Dedifferentiated amniotic fluid mesenchymal stem cell (primary cell): ENCODE results near the gene MYO9A.
"Not testable (repeated sequence)": the region's sequence is repeated elsewhere in the genome, so short reads cannot be mapped to it uniquely, and the experiment has no call there.

Experiments used
- DNase-seq: peaks from one replicate; pipeline ENCODE4 v3.0.0-alpha.2; 2016; ENCODE audit errors: extremely low spot score

The MYO9A gene

DNA sequence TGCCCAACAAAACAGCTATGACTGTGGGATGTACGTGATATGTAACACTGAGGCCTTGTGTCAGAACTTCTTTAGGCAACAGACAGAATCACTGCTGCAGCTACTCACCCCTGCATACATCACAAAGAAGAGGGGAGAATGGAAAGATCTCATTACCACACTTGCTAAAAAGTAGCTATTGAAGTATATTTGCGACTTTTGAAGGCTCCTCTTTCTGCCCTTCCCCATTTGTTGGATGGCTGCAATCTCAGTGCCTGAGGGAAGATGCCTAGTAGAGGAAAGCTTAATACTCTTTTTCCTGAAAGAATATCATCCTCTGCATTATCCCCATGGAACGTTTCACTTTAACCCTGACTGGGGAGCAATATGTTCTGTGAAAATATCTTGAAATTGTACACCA lies 22.1 kb upstream of the MYO9A start:
- DNase-seq, result no peak

DNA sequence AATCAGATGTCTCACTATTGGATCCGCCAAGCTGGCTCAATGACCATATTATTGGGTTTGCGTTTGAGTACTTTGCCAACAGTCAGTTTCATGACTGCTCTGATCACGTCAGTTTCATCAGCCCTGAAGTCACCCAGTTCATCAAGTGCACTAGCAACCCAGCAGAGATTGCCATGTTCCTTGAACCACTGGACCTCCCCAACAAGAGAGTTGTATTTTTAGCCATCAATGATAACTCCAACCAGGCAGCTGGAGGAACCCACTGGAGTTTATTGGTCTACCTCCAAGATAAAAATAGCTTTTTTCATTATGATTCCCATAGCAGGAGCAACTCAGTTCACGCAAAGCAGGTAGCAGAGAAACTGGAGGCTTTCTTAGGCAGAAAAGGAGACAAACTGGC lies 21.7 kb upstream of the MYO9A start:
- DNase-seq, result no peak

DNA sequence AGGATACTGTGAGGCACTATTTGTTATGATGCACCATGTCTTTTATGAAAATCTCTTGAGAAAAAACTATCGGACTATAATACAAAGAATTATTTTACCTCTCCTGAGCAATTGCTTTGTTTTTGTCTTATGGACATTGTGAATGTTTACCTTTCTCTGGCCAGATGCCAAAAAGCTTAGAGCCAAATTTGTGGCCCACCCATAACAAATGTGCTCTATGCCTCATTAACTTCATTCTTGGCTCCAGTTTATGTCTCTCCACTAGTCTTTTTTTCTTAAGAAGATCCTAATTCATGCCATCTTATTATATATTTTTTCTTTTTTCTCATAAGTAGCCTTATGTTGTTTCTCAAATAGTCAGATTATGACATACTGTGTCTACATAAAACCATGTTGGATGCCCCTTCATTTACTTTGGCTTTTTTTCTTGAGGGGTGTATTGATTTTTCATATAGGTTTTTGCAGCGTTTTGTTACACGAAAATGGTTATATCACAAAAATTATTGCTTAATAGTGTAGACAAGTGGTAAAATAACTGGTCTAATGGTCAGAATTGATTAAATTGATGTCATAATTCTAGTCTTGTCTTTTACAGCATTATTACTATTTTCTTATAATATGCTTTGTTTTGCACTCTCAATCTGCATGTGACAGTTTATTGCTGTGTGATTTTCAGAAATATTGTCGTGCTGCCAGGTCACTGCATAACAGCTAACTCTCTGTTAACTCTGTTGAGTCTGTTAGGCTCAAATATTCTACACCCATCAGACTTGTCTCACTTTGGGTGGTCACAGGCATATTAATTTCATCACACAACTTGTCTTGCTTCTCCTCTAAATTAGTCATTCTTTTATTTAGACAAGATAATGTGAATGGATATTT lies 18.5 kb upstream of the MYO9A start:
- no peak for DNase-seq

DNA sequence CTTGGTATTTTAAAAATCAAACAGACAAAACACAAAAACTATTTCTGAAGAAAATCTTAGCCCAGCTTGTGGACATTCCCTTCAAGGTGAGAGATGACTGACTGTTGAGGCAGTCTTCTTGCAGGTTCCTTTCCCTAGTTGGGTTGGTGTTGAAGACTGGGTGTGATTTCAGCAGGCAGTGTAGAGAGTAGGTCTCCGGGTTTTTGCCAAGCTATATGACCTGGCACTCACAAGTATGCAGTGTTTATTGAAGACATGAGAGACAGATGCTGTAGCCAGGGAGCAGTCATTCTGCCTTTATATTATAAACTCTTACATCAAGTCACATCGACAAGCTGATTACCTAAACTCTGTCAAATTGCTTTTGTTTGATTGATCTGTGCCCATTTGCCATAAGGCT lies 17.8 kb upstream of the MYO9A start:
- DNase-seq, result no peak

DNA sequence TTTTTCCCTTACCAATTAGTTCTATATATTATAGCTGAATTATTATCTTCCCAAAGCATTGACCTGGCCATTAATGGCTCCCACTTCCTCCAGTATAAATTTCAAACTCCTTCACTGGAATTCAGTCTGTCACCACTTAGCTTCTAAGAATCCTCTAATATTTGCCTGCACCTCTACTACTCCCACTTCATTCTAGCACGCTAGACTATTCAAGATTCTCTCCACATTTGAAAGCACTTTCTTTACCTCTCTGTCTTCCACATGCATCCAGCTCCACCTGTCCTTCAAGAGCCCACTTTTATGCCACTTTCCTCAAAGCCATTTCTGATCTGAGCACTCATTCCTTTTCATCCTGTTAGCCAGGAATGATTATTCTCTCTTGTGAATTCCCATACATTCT lies 15.3 kb upstream of the MYO9A start:
- no peak for DNase-seq

DNA sequence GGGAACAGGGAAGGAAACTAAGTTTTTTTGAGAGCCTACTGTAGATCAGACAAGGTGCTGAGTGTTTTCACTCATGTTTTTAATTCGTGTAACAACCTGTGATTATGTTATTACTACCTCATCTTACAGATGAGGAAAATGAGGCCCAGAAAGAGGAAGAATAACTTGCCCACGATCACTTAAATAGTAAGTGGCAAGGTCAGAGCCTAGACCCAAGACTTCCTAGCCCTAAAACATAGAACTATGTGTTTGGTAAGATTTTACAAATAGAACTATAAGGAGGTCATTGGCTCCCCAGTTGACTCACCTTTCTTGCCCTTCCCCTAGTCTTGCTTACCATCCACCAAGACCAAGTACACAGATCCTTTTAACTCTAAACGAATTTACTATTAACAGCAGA lies 14.0 kb upstream of the MYO9A start:
- no peak for DNase-seq

DNA sequence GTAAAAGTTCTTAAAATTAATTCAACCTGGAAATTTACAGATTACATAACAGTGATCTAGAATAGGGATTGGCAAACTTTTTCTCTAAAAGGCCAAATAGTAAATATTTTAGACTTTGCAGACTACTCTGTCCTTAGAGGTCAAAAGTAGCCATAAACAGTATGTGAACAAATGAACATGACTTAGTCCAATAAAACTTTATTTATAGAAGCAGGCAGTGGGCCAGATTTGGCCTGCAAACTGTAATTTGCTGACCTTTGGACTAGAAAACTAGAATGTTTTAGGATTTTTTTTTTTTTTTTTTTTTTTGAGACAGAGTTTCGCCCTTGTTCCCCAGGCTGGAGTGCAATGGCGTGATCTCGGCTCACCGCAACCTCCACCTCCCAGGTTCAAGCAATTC lies 12.3 kb upstream of the MYO9A start:
- DNase-seq, result no peak

DNA sequence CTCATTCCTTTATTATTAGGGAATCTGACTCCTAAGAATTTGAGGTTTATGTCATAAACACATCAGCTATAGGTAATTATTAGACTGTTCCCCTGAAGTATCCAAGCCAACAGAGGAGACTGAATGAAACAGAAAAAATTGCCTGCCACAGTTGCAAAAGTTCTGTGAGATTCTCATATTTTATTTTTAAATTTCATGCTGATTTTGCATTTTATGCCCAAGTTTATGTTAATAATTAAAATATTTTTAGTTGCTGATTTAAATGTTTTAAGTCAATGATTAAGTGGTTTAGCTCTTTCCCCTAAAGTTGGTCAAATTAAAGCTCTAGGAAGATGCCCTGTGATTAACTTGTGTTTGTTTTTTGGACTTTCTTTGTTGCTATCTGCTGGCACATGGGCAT lies 10.4 kb upstream of the MYO9A start:
- no peak for DNase-seq

DNA sequence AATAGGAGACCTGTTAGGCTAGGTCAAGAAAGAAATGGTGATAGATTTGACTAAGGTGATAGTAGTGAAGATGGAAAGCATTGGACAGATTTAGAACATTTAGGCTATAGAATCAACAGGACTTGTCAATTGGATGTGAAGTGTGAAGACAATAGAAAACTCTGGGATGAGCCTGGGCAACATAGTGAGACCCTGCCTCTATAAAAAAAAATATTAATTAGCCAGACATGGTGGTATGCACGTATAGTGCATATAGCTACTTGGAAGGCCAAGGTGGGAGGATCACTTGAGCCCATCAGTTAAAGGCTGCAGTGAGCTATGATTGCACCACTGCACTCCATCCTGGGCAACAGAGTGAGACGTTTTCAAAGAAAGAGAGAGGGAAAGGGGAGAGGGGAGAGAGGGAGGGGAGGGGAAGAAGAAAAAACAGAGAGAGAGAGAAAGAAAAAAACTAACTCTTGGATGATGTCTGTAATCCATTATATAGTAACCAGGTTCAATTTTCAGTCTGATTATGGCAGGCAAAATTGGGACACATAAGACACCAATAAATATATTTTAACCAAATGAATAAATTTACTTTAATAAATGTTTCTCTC lies 9.9 kb upstream of the MYO9A start:
- DNase-seq, result no peak

DNA sequence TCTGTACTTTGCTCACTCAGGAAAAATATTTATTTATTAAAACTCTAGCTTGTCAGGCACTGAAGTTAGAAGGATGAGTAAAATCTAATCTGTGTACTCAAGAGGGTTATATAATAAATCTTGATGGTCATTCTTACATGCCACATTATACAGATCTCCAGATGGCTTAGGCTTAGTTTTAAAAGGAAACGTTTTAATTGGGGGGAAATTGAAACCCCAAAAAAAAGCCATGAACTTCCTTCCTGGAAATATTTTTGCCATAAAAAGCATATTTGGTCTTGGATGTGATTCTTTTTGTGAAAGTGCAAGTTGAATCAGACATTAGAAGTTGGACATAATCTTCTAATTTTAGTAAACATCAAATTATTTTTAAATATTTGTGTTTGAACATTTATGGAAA lies 6.3 kb upstream of the MYO9A start:
- DNase-seq, result no peak

DNA sequence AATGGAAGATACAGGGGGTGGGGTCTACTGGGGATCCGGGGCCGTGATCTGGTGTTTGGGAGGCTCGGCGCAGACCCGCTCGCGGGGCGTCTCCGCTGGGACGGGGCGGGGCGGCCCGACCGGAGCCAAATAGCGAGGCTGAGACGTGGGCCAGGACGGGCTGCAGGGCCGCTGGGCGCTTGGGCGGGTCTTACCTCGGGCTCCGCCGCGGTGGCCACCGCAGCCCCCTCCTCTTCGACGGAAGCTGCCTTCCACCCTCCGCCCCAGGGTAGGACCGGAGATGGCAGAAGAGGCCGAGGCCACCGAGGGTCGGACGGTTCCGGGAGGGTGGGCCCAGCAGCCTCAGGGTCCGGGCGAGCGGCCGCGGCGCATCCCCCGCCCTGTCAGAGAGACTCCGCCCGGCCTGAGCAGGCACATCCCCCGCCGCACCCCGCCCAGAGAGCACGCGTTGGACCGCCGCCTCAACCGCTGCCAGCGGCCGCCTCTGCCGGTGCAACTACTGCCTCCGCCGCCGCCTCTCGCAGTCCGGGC lies 399 bp downstream of the MYO9A start:
- peak; percentile 71 for DNase-seq

DNA sequence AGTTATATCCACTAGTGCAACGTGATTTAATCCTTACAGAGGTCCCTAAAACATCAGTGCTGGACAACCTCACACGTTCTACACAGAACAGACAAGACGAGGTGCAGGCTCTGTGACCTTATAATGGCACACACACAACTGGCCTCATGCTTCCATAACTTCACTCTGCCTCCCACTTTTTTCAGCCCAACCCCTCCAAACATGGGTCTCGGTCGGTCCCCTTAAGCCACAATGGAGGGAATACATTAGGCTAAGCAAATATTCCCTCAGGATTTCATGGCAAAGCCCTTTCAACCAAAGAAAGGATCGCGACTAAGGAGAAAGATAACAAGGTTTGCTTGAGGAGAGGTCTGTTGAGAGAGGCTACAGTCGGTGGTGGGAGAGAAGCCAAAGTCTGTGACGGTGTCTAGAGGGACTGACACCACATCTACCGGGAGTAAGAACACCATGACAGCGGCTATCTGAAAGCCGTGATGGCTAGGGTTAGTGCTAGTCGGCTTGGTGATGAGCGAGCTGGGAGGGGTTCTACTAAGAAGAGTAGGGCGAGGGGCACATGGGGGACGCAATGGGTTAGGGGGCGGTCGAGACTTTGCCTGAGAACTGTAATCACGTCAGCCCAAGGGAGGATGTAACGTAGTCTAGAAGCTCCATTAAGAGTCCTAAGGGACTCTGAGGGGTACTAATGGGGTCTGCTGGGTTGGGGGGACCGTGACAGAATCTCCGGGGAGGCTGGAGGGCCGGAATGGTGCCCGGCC lies 1.0 kb downstream of the MYO9A start:
- peak; percentile 29 for DNase-seq

DNA sequence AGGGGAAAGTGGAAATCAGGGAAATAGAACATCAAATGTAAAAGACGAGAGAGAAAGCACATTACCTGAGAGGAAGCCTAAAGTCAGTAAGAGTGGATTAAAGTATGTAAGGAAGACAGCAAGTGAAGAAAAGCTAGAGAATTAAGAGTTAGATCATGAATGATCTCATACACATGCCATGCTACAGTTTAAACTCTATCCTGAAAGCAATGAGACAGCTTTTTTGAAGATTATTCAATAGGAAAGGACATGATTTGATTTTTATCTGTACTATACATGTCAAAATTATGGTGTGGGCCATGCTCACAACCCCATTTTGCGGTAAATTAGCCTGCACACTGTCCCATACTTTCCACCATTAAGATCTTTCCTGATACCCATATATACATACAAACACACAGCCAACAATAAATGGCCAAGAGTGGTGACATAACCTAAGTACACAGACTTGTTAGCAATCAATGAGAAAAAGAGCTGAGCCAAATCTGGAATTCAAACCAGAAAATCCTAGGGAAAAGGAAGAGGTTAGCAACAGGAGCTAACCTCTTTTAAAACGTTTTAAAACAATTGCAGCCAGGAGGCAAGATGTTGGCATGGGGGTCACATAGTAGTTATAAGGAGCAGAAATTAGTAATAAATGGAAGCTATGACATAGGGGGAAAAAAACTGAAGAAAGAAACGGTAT lies 4.5 kb downstream of the MYO9A start:
- DNase-seq, result no peak

DNA sequence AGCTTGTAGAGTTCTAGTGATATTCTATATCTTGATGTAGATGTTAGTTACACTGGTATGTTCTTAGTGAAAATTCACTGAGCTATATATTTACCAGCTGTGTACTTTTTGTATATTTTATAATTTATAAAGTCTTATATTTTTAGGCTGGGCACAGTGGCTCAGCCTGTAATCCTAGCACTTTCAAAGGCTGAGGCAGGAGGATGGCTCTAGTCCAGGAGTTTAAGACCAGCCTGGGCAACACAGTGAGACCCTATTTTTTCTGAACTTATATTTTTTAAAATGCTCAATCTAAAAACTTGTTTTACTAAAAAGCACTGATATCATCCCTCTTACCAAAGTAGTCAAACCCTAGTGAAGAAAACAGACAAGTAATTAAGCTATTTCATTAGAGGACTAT lies 5.1 kb downstream of the MYO9A start:
- no peak for DNase-seq

DNA sequence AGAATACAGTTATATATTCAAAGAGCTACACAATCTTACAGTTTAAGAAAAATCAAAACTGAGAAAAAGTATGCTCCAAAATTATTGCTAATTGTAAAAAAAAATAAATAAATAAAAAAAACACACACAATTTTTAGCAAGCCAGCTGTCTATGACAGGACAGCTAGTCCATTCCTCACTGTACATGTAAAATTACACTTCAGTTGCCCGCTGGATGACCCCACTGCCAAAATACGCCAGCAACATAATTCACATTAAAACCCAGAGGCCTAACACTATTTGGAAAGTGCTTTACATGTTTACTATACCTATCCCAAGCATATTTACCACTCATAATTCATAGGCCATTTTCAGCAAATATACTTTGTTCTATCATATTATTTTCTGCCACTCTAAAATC lies 5.8 kb downstream of the MYO9A start:
- DNase-seq, result no peak

DNA sequence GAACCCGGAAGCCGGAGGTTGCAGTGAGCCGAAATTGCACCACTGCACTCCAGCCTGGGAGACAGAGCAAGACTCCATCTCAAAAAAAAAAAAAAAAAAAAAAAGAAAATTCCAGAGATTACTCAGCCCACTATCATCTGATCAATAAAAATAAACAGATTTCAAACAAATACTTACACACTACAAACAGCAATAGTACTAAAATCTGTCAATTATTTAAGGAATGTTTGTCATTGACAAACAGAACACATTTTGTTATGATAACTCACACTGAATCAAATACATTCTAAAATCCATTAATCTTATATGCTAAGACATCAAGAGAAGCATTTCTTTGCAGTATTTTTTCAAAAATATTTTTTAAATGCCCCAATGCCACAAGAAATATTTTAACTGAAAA lies 7.6 kb downstream of the MYO9A start:
- DNase-seq, result no peak

DNA sequence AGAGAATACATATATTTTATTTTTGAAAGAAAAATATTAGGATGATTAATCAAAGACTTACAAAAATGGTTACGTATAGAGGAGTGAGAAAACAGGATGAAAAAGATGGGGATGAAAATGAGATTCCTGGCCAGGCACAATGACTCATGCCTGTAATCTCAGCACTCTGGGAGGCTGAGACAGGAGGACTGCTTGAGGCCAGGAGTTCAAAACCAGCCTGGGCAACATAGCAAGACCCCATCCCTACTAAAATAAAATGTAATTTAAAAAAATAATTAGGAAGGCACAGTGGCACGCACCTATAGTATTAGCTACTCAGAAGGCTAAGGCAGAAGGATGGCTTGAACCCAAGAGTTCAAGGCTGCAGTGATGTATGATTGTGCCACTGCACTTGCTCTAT lies 11.9 kb downstream of the MYO9A start:
- DNase-seq, result no peak

DNA sequence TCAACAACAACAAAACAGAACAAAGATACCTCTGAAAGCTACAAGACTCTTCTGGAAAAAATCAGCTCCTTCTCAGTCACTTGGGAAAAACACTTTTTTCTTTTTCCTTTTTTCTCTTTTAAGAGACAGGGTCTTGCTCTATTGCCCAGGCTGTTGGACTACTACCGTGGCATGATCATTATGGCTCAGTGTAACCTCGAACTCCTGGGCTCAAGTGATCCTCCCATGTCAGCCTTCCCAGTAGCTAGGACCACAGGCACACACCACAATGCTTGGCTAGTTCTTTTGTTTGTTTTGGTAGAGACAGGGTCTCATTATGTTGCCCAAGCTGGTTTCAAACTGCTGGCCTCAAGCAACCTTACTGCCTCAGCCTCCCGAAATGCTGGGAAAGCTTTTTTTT lies 12.8 kb downstream of the MYO9A start:
- DNase-seq, result no peak

DNA sequence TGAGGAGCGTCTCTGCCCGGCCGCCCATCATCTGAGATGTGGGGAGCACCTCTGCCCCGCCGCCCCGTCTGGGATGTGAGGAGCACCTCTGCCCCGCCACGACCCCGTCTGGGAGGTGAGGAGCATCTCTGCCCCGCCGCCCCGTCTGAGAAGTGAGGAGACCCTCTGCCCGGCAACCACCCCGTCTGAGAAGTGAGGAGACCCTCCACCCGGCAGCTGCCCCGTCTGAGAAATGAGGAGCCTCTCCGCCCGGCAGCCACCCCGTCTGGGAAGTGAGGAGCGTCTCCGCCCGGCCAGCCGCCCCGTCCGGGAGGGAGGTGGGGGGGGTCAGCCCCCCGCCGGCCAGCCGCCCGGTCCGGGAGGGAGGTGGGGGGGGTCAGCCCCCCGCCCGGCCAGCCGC lies 17.4 kb downstream of the MYO9A start:
- DNase-seq, result not testable (repeated sequence)

DNA sequence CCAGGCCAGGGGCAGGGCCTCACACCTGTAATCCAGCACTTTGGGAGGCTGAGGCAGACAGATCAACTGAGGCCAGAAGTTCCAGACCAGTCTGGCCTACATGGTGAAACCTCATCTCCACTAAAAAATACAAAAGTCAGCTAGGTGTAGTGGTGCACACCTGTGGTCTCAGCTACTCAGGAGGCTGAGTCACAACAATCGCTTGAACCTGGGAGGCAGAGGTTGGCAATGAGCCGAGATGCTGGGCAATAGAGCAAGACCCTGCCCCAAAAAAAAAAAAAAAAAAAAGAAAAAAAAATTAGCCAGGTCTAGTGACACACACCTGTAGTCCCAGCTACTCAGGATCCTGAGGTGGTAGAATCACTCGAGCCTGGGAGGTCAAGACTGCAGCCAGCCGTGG lies 18.8 kb downstream of the MYO9A start:
- DNase-seq, result no peak

DNA sequence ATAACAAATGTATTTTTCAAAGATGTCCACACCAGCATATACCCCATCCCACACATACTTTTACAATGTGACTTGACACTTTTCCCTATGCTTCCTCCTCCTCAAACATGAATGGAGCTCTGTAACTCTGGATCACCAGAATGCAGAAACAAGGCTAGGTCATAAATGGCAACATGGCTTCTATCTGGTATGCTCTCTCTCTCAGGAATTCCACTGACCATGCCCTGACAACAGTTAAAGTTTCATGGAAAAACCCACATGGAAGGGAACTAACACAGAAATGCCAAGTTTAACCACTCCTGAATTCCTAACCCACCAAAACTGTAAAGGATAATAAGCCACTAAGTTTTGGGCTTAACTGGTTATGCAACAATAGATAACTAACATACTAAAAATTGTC lies 19.9 kb downstream of the MYO9A start:
- DNase-seq, result no peak

DNA sequence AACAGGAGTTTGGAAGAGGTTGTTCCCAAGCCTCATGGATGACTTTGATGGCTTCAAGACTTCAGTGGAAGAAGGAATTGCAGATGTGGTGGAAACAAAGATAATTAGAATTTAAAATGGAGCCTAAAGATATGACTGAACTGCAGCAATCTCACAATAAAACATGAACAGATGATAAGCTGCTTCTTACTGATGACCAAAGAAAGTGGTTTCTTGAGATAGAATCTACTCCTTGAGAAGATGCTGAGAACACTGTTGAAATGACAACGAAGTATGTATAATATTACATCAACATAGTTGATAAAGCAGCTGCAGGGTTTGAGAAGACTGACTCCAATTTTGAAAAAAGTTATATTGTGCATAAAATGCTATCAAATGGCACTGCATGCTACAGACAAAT lies 21.2 kb downstream of the MYO9A start:
- no peak for DNase-seq
